ENCODE data around the gene SYNRG. TPM values are rescaled to one million over a fixed set of nuclear protein-coding genes. Genes with fewer than 3 reads are reported as not detected.

SYNRG gene
- total RNA-seq, 1 donor from 2014 or later: 49.5 TPM

DNA sequence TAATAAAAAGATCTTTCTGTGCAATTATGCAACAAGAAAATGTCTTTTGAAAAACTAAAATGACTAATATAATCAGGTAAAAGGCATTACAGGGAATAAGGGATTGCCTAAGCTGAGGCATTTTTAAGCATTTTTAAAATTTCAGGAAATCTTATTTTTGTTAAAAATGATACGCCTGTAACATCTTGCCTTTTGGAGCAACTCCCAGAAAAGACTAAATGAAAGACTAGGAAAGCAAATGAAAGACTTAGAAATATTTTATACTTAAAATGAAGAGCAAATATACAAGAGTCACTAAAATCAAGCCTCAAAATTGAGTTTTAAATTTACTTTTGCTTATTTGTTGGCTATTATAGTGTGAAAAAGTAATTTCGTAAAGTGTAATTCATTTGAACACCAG, 63.7 kb downstream of the SYNRG start:
- no peak overlapping the region for H3K4me3 Mint-ChIP-seq (ENCODE audit: unreplicated experiment)
- TF ChIP-seq, protein P1, sequence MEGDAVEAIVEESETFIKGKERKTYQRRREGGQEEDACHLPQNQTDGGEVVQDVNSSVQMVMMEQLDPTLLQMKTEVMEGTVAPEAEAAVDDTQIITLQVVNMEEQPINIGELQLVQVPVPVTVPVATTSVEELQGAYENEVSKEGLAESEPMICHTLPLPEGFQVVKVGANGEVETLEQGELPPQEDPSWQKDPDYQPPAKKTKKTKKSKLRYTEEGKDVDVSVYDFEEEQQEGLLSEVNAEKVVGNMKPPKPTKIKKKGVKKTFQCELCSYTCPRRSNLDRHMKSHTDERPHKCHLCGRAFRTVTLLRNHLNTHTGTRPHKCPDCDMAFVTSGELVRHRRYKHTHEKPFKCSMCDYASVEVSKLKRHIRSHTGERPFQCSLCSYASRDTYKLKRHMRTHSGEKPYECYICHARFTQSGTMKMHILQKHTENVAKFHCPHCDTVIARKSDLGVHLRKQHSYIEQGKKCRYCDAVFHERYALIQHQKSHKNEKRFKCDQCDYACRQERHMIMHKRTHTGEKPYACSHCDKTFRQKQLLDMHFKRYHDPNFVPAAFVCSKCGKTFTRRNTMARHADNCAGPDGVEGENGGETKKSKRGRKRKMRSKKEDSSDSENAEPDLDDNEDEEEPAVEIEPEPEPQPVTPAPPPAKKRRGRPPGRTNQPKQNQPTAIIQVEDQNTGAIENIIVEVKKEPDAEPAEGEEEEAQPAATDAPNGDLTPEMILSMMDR (IDR thresholded peaks at IDR 0.05; ENCODE audit: unreplicated experiment): no peak

DNA sequence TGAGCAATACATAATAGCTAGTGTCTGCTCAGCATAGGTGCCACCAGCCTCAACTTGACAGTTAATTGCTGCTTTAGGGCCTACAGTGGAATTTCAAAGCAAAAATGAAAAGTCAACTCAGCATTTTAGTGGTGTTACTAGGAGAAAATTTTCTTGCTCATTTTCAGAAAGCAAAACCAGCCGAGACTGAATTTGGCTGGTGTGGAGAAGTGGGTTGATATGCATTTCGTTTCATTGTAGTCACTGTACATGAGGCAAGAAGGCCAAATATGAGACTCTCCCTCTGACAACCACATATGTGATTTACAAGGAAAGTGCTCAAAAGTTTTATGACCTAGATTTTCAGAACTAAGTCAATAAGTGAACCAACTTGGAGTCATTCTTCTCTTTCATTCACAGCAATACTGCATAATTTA, 65.6 kb downstream of the SYNRG start:
- DNase-seq (ENCODE audit: low spot score): no peak

More for the DNA sequence above, 63.7 kb downstream of the SYNRG start:
- no peaks in the 10 kb centered on the region for H3K9me3 Mint-ChIP-seq (ENCODE audit: unreplicated experiment)
- no peak overlapping the region for H3K27ac Mint-ChIP-seq (ENCODE audit: unreplicated experiment)
- DNase-seq (ENCODE audit: low spot score): no peak
- H3K36me3 Mint-ChIP-seq (ENCODE audit: low read depth, unreplicated experiment): peaks cover 13% of the 10 kb centered on the region
- H3K27me3 Mint-ChIP-seq (ENCODE audit: unreplicated experiment): no peaks in the 10 kb centered on the region
- peaks cover 5% of the 10 kb centered on the region for H3K4me1 Mint-ChIP-seq (ENCODE audit: unreplicated experiment)

DNA sequence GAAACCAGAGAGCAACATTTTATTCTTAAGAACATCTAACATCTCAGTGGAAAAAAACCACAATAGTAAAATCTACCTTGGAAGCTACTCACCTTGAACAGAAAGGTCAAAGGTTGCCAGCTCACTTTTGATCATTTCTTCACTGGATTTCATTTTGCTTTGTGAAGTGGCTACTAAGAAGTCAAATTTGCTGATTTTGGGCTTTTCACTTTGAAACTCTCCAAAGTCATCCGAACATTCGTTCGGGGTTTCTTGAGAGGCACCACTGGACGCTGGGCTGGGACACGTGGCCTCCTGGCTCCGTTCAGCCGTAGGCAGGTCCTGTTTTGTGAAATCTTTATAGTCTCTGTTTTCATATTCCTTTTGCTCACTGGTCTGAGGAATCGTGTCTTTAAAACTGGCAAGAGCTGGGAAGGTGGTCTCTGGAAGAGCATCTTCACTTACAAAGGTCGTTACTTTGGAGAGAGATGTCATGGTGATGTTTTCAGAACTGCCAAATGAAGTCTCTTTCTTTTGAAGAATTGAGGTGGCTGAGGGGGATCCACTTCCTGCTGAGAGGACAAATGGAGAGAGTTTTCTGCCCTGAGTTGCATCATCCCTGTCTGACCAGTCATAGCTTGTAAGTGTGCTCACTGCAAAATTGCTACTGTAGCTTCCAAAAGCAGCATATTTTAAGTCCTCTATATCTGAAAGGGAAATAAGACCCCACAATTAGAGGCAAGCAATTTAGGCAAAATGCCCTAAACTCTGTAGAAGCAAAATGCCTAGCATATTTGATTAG, 67.1 kb downstream of the SYNRG start:
- no peaks in the 10 kb centered on the region for H3K27me3 Mint-ChIP-seq (ENCODE audit: unreplicated experiment)
- H3K4me1 Mint-ChIP-seq (ENCODE audit: unreplicated experiment): peaks cover 4% of the 10 kb centered on the region
- H3K9me3 Mint-ChIP-seq (ENCODE audit: unreplicated experiment): no peaks in the 10 kb centered on the region
- no peak for DNase-seq (ENCODE audit: low spot score)
- TF ChIP-seq, protein P1 (IDR thresholded peaks at IDR 0.05; ENCODE audit: unreplicated experiment): no peak
- no peak overlapping the region for H3K27ac Mint-ChIP-seq (ENCODE audit: unreplicated experiment)
- no peak overlapping the region for H3K4me3 Mint-ChIP-seq (ENCODE audit: unreplicated experiment)
- peaks cover 25% of the 10 kb centered on the region for H3K36me3 Mint-ChIP-seq (ENCODE audit: low read depth, unreplicated experiment)

More for the DNA sequence above, 65.6 kb downstream of the SYNRG start:
- H3K36me3 Mint-ChIP-seq (ENCODE audit: low read depth, unreplicated experiment): peaks cover 13% of the 10 kb centered on the region
- H3K4me1 Mint-ChIP-seq (ENCODE audit: unreplicated experiment): peaks cover 5% of the 10 kb centered on the region
- H3K27me3 Mint-ChIP-seq (ENCODE audit: unreplicated experiment): no peaks in the 10 kb centered on the region
- TF ChIP-seq, protein P1 (IDR thresholded peaks at IDR 0.05; ENCODE audit: unreplicated experiment): no peak
- H3K9me3 Mint-ChIP-seq (ENCODE audit: unreplicated experiment): no peaks in the 10 kb centered on the region
- H3K4me3 Mint-ChIP-seq (ENCODE audit: unreplicated experiment): no peak overlapping the region
- no peak overlapping the region for H3K27ac Mint-ChIP-seq (ENCODE audit: unreplicated experiment)

DNA sequence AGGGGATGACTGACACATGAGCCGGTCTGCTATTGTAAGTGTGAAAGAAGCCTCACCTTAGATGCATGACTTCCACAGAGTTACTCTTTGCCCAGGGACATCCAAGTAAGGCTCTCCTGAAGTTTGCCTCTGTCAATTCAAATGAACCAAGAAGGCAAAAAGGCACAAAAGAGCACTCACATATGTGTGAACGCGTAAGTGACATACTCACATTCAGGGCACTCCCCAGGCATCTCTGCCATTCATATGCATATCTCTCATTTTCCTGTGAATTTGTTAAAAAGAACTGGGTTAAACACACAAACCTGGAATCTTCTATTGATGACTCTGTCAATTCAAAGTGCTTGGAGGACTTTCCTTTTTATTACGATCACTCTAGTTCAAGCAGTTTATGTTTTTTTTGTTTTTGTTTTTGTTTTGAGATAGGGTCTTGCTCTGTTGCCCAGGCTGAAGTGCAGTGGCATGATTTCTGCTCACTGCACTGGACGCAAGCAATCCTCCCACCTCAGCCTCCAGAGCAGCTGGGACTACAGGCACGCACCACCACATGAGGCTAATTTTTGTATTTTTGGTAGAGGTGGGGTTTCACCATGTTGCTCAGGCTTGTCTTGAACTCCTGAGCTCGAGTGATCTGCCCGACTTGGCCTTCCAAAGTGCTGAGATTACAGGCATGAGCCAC, 70.1 kb downstream of the SYNRG start:
- peaks cover 37% of the 10 kb centered on the region for H3K36me3 Mint-ChIP-seq (ENCODE audit: low read depth, unreplicated experiment)
- DNase-seq (ENCODE audit: low spot score): no peak
- no peak overlapping the region for H3K4me3 Mint-ChIP-seq (ENCODE audit: unreplicated experiment)
- no peaks in the 10 kb centered on the region for H3K9me3 Mint-ChIP-seq (ENCODE audit: unreplicated experiment)
- no peaks in the 10 kb centered on the region for H3K4me1 Mint-ChIP-seq (ENCODE audit: unreplicated experiment)
- no peak overlapping the region for H3K27ac Mint-ChIP-seq (ENCODE audit: unreplicated experiment)
- TF ChIP-seq, protein P1 (IDR thresholded peaks at IDR 0.05; ENCODE audit: unreplicated experiment): no peak
- H3K27me3 Mint-ChIP-seq (ENCODE audit: unreplicated experiment): no peaks in the 10 kb centered on the region

DNA sequence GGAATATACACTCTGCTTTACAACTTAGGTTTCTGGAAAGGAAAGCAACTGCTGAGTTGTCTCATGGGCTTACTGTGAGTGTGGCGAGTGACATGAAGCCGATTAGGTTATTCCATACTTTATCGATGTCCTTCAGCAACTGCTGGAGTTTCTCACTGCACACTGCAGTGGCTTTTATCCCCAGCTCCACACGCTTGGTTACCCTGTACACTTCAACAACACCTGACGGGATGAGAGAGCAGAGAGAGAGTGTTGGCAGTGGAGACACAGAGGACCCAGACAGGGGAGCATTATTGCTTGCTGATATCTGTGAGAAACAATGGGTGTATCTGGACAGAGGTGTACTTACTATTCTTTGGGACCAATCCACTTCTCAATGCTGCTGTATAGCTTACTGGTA, 73.3 kb downstream of the SYNRG start:
- TF ChIP-seq, protein P1 (IDR thresholded peaks at IDR 0.05; ENCODE audit: unreplicated experiment): no peak
- Mint-ChIP-seq H3K36me3 (ENCODE audit: low read depth, unreplicated experiment) (peaks cover 33% of the 10 kb centered on the region), H3K4me3 (ENCODE audit: unreplicated experiment) (no peak overlapping the region), H3K27me3 (ENCODE audit: unreplicated experiment) (no peaks in the 10 kb centered on the region), H3K9me3 (ENCODE audit: unreplicated experiment) (no peaks in the 10 kb centered on the region), H3K27ac (ENCODE audit: unreplicated experiment) (no peak overlapping the region), H3K4me1 (ENCODE audit: unreplicated experiment) (no peaks in the 10 kb centered on the region)
- DNase-seq (ENCODE audit: low spot score): no peak
